ENCODE measurements around the gene TVP23A.

TVP23A gene

DNA sequence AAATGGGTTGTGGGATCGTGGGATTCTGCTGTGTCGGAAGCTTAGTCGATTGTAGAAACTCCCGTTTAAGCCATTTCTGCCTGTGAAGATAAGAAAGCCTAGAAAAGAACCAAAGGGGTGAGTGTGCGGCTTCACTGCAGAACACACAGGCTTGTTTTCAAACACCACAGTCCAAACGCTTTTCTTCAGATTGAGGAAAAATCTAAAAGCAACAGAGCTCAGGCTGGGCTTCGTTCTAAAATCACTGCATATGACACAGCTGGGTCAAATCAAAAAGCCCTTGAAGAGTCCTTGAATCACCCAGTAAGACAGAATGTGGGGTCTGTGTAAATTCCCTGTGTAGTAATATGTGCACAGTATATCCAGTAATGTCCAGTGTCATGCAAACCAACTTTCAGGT lies 49.2 kb downstream of the TVP23A start (continued):
- TF ChIP-seq, protein P1, sequence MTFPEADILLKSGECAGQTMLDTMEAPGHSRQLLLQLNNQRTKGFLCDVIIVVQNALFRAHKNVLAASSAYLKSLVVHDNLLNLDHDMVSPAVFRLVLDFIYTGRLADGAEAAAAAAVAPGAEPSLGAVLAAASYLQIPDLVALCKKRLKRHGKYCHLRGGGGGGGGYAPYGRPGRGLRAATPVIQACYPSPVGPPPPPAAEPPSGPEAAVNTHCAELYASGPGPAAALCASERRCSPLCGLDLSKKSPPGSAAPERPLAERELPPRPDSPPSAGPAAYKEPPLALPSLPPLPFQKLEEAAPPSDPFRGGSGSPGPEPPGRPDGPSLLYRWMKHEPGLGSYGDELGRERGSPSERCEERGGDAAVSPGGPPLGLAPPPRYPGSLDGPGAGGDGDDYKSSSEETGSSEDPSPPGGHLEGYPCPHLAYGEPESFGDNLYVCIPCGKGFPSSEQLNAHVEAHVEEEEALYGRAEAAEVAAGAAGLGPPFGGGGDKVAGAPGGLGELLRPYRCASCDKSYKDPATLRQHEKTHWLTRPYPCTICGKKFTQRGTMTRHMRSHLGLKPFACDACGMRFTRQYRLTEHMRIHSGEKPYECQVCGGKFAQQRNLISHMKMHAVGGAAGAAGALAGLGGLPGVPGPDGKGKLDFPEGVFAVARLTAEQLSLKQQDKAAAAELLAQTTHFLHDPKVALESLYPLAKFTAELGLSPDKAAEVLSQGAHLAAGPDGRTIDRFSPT (tag by site-specific recombination; IDR thresholded peaks at IDR 0.05): no peak
- no peak for TF ChIP-seq ZNF561 (tag by site-specific recombination; IDR thresholded peaks at IDR 0.05; ENCODE audit: borderline replicate concordance)

DNA sequence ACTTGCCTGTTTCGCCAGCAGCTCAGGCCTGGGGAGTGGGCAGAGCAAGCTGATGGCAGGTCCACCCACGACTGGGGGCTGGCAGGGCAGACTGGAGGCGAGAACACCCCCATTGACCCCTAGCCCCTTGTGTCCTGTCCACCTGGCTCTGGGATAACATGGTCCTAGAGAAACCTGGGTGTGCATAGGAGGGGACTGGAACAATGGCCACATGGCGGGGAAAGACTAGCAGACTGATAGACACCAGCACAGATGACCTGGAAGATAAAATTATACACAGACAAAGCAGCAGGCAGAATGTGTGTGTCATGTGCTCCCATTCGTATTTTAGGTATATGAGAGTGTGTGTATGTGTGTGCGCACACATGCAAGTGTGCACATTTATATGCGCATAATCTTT lies 51.5 kb downstream of the TVP23A start:
- peaks cover 0 to 52% of the 10 kb centered on the region in 2 experiments; a peak in 2 of 3 replicates for H3K36me3 ChIP-seq (ENCODE audit: control insufficient read depth in 2 of 2, insufficient read depth in 1 of 2, low read length in 2 of 2)
- TF ChIP-seq, protein P2, sequence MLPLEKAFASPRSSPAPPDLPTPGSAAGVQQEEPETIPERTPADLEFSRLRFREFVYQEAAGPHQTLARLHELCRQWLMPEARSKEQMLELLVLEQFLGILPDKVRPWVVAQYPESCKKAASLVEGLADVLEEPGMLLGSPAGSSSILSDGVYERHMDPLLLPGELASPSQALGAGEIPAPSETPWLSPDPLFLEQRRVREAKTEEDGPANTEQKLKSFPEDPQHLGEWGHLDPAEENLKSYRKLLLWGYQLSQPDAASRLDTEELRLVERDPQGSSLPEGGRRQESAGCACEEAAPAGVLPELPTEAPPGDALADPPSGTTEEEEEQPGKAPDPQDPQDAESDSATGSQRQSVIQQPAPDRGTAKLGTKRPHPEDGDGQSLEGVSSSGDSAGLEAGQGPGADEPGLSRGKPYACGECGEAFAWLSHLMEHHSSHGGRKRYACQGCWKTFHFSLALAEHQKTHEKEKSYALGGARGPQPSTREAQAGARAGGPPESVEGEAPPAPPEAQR (tag by site-specific recombination; IDR thresholded peaks at IDR 0.05): no peak
- TF ChIP-seq ZNF530 (tag by site-specific recombination; IDR thresholded peaks at IDR 0.05; ENCODE audit: low read depth) (no peak), KLF1 (tag by site-specific recombination; IDR thresholded peaks at IDR 0.05) (no peak), ZNF19 (tag by site-specific recombination; IDR thresholded peaks at IDR 0.05; ENCODE audit: low read depth) (no peak), ZNF223 (tag by site-specific recombination; IDR thresholded peaks at IDR 0.05) (no peak), ZNF48 (tag by site-specific recombination; IDR thresholded peaks at IDR 0.05) (no peak), ZNF184 (tag by site-specific recombination; IDR thresholded peaks at IDR 0.05) (no peak), GFI1B (tag by site-specific recombination; IDR thresholded peaks at IDR 0.05) (no peak), ZNF324 (tag by site-specific recombination; IDR thresholded peaks at IDR 0.05) (no peak), ZNF157 (tag by site-specific recombination; IDR thresholded peaks at IDR 0.05) (no peak), ZNF335 (tag by site-specific recombination; conservative IDR thresholded peaks at IDR 0.05) (no peak), YY2 (tag by site-specific recombination; IDR thresholded peaks at IDR 0.05) (no peak), ZNF521 (tag by site-specific recombination; IDR thresholded peaks at IDR 0.05) (no peak)
- TF ChIP-seq, protein P3, sequence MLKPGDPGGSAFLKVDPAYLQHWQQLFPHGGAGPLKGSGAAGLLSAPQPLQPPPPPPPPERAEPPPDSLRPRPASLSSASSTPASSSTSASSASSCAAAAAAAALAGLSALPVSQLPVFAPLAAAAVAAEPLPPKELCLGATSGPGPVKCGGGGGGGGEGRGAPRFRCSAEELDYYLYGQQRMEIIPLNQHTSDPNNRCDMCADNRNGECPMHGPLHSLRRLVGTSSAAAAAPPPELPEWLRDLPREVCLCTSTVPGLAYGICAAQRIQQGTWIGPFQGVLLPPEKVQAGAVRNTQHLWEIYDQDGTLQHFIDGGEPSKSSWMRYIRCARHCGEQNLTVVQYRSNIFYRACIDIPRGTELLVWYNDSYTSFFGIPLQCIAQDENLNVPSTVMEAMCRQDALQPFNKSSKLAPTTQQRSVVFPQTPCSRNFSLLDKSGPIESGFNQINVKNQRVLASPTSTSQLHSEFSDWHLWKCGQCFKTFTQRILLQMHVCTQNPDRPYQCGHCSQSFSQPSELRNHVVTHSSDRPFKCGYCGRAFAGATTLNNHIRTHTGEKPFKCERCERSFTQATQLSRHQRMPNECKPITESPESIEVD (tag by site-specific recombination; IDR thresholded peaks at IDR 0.05): no peak
- TF ChIP-seq, protein P4, sequence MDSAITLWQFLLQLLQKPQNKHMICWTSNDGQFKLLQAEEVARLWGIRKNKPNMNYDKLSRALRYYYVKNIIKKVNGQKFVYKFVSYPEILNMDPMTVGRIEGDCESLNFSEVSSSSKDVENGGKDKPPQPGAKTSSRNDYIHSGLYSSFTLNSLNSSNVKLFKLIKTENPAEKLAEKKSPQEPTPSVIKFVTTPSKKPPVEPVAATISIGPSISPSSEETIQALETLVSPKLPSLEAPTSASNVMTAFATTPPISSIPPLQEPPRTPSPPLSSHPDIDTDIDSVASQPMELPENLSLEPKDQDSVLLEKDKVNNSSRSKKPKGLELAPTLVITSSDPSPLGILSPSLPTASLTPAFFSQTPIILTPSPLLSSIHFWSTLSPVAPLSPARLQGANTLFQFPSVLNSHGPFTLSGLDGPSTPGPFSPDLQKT (IDR thresholded peaks at IDR 0.05; ENCODE audit: borderline replicate concordance, low read depth, low read length): no peak
- TF ChIP-seq, protein P5, sequence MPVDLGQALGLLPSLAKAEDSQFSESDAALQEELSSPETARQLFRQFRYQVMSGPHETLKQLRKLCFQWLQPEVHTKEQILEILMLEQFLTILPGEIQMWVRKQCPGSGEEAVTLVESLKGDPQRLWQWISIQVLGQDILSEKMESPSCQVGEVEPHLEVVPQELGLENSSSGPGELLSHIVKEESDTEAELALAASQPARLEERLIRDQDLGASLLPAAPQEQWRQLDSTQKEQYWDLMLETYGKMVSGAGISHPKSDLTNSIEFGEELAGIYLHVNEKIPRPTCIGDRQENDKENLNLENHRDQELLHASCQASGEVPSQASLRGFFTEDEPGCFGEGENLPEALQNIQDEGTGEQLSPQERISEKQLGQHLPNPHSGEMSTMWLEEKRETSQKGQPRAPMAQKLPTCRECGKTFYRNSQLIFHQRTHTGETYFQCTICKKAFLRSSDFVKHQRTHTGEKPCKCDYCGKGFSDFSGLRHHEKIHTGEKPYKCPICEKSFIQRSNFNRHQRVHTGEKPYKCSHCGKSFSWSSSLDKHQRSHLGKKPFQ (tag by site-specific recombination; IDR thresholded peaks at IDR 0.05): no peak
- TF ChIP-seq, protein P6, sequence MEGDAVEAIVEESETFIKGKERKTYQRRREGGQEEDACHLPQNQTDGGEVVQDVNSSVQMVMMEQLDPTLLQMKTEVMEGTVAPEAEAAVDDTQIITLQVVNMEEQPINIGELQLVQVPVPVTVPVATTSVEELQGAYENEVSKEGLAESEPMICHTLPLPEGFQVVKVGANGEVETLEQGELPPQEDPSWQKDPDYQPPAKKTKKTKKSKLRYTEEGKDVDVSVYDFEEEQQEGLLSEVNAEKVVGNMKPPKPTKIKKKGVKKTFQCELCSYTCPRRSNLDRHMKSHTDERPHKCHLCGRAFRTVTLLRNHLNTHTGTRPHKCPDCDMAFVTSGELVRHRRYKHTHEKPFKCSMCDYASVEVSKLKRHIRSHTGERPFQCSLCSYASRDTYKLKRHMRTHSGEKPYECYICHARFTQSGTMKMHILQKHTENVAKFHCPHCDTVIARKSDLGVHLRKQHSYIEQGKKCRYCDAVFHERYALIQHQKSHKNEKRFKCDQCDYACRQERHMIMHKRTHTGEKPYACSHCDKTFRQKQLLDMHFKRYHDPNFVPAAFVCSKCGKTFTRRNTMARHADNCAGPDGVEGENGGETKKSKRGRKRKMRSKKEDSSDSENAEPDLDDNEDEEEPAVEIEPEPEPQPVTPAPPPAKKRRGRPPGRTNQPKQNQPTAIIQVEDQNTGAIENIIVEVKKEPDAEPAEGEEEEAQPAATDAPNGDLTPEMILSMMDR (tag by site-specific recombination; IDR thresholded peaks at IDR 0.05): no peak
- TF ChIP-seq, protein P7, sequence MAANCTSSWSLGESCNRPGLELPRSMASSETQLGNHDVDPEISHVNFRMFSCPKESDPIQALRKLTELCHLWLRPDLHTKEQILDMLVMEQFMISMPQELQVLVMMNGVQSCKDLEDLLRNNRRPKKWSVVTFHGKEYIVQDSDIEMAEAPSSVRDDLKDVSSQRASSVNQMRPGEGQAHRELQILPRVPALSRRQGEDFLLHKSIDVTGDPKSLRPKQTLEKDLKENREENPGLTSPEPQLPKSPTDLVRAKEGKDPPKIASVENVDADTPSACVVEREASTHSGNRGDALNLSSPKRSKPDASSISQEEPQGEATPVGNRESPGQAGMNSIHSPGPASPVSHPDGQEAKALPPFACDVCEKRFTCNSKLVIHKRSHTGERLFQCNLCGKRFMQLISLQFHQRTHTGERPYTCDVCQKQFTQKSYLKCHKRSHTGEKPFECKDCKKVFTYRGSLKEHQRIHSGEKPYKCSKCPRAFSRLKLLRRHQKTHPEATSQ (tag by site-specific recombination; IDR thresholded peaks at IDR 0.05): no peak
- TF ChIP-seq, protein P8, sequence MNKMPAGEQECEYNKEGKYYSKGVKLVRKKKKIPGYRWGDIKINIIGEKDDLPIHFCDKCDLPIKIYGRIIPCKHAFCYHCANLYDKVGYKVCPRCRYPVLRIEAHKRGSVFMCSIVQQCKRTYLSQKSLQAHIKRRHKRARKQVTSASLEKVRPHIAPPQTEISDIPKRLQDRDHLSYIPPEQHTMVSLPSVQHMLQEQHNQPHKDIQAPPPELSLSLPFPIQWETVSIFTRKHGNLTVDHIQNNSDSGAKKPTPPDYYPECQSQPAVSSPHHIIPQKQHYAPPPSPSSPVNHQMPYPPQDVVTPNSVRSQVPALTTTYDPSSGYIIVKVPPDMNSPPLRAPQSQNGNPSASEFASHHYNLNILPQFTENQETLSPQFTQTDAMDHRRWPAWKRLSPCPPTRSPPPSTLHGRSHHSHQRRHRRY (tag by site-specific recombination; IDR thresholded peaks at IDR 0.05): no peak
- ChIA-PET POLR2A (no interaction called here), CTCF (no interaction called here)
- H3K4me1 ChIP-seq (ENCODE audit: control insufficient read depth, insufficient read depth, low read length): no peaks in the 10 kb centered on the region
- no peak overlapping the region for H3K4me3 ChIP-seq (ENCODE audit: low read depth, low read length)
- H3K9me3 ChIP-seq (ENCODE audit: control insufficient read depth, insufficient read depth, low read depth, low read length): no peaks in the 10 kb centered on the region
- no peak overlapping the region for H3K27ac ChIP-seq (ENCODE audit: extremely low read depth, low read depth, low read length)

All from HEK293 (cell line).